Measurements from ENCODE around the gene HOOK2. TPM values are rescaled to one million over a fixed set of nuclear protein-coding genes. Genes with fewer than 3 reads are reported as not detected.

HOOK2 gene
- total and polyA plus RNA-seq, 2 of the 13 experiments (the other 11 are each of a cell fraction or from before 2014, with no cell fraction given), result 9.2 to 12.9 TPM

- peak; percentile 79 for TF ChIP-seq SNAPC4 (CRISPR knock-in tag; IDR thresholded peaks at IDR 0.05)
- peak; percentile 82 for TF ChIP-seq ETV5 (CRISPR knock-in tag; IDR thresholded peaks at IDR 0.05; ENCODE audit: borderline replicate concordance)
- TF ChIP-seq SNAI1 (CRISPR knock-in tag; IDR thresholded peaks at IDR 0.05; ENCODE audit: borderline replicate concordance), result peak; percentile 86
- no peak for TF ChIP-seq RFX3 (CRISPR knock-in tag; IDR thresholded peaks at IDR 0.05)
- TF ChIP-seq ZNF761 (CRISPR knock-in tag; conservative IDR thresholded peaks at IDR 0.05), result 0 out of 2 replicates have a peak, but pooled peaks have one; percentile 65
- peak; percentile 66; the same call in 1 of the 2 replicates for TF ChIP-seq ZNF598 (CRISPR knock-in tag; IDR thresholded peaks at IDR 0.05; ENCODE audit: borderline replicate concordance)
- peak; percentile 87 for TF ChIP-seq ZGPAT (CRISPR knock-in tag; IDR thresholded peaks at IDR 0.05)
- TF ChIP-seq ZBTB26 (CRISPR knock-in tag; IDR thresholded peaks at IDR 0.05; ENCODE audit: borderline replicate concordance), result no peak
- no peak for TF ChIP-seq FLYWCH1 (CRISPR knock-in tag; IDR thresholded peaks at IDR 0.05)
- TF ChIP-seq ZBTB46 (CRISPR knock-in tag; IDR thresholded peaks at IDR 0.05; ENCODE audit: borderline replicate concordance), result no peak
- TF ChIP-seq KMT2A (CRISPR knock-in tag; IDR thresholded peaks at IDR 0.05), result peak; percentile 79; the same call in 1 of the 2 replicates
- peak; percentile 67; the same call in 1 of the 2 replicates for TF ChIP-seq PPARG (CRISPR knock-in tag; conservative IDR thresholded peaks at IDR 0.05)
- TF ChIP-seq HDAC6 (IDR thresholded peaks at IDR 0.05; ENCODE audit: low read depth, low read length), result no peak
- no peak for TF ChIP-seq SNRNP70 (IDR thresholded peaks at IDR 0.05; ENCODE audit: low read depth, low read length)
- no peak for TF ChIP-seq GLMP (CRISPR knock-in tag; IDR thresholded peaks at IDR 0.05; ENCODE audit: borderline replicate concordance)
- TF ChIP-seq ZNF510 (CRISPR knock-in tag; IDR thresholded peaks at IDR 0.05; ENCODE audit: low read depth), result peak; percentile 93; the same call in 1 of the 2 replicates
- 0 out of 2 replicates have a peak, but pooled peaks have one; percentile 32 for TF ChIP-seq ZNF256 (CRISPR knock-in tag; conservative IDR thresholded peaks at IDR 0.05)
- peak; percentile 96 for TF ChIP-seq ZNF430 (CRISPR knock-in tag; IDR thresholded peaks at IDR 0.05)
Observed at GRCh38 chr19:12806242-12807081, 31.1 kb upstream of the HOOK2 start, which contains the start of gene RNASEH2A (continued).

All from HepG2 (cell line).